K562 (cell line): ENCODE data around the gene RACGAP1. TPM values are rescaled to one million over a fixed set of nuclear protein-coding genes. Genes with fewer than 3 reads are reported as not detected.

ENCODE experiments used
- NBN ChIP-seq: fragments of 450-650 bp; IDR thresholded peaks from 2 replicates; pipeline ENCODE4 v1.6.1; 2016; ENCODE audit warnings: low read depth, mild to moderate bottlenecking
- SIN3A ChIP-seq, 2 experiments: fragments of 150-350 bp in 1 of 2; IDR thresholded peaks; 2 replicates each; pipeline ENCODE4 v1.6.1; 2011 to 2016; ENCODE audit warnings: borderline replicate concordance in 2 of 2, low read depth in 2 of 2, low read length in 2 of 2, mild to moderate bottlenecking in 2 of 2, moderate library complexity in 2 of 2; ENCODE audit not compliant: control insufficient read depth in 1 of 2
- SNIP1 ChIP-seq: fragments of 450-650 bp; IDR thresholded peaks from 2 replicates; pipeline ENCODE4 v1.7.1; 2017; ENCODE audit warnings: low read depth, mild to moderate bottlenecking
- TAF15 ChIP-seq: fragments of 200-400 bp; formaldehyde crosslinking; IDR thresholded peaks from 2 replicates; pipeline ENCODE4 v1.6.1; 2017; ENCODE audit warnings: mild to moderate bottlenecking, low read depth, low read length, moderate library complexity
- ZNF584 ChIP-seq: fragments of 200-800 bp; sonication (Bioruptor generic); IDR thresholded peaks from 2 replicates; pipeline ENCODE4 v1.6.1; 2016; ENCODE audit warnings: low read depth, mild to moderate bottlenecking, missing genetic modification characterization, missing compliant biosample characterization
- polyA plus RNA-seq, 8 experiments: library from polyadenylated mRNA; depleted of rRNA in 4 of 8; stranded (reverse) in 5 of 8; unstranded in 3 of 8; fragments of >200 nt; fragmentation: Nextera tagmentation in 2 of 8; fragmentation: Illumina TruSeq in 1 of 8; extraction: Ambion mirVana in 2 of 8; extraction: Trizol in 1 of 8; gene quantifications; 2 replicates each; pipeline versions ENCODE4 v1.2.1 to v1.2.3, GENCODE V29; 2011 to 2014; ENCODE audit warnings: inconsistent platforms in 1 of 8, missing spikeins in 1 of 8
- total RNA-seq, 7 experiments: library from RNA; depleted of rRNA in 6 of 7; stranded (reverse); fragments of >200 nt in 6 of 7; fragmentation: Illumina TruSeq in 2 of 7; extraction: Trizol in 2 of 7; gene quantifications; 2 replicates each; pipeline versions ENCODE4 v1.2.1 to v1.2.3, GENCODE V29; 2011 to 2021; ENCODE audit warnings: low replicate concordance in 1 of 7
- TF ChIP-seq, protein P1 (sequence below): sonication (generic); formaldehyde crosslinking; IDR thresholded peaks from 2 replicates; pipeline ENCODE4 v1.4.0; 2020; ENCODE audit warnings: mild to moderate bottlenecking, missing genetic modification reagents
- TF ChIP-seq, protein P2 (sequence below): fragments of 450-650 bp; formaldehyde crosslinking; IDR thresholded peaks from 2 replicates; pipeline ENCODE4 v1.4.0; 2020; ENCODE audit warnings: mild to moderate bottlenecking, moderate library complexity
- TF ChIP-seq, protein P3 (sequence below): fragments of 450-650 bp; IDR thresholded peaks from 2 replicates; pipeline ENCODE4 v1.6.1; 2016; ENCODE audit warnings: low read depth
- TF ChIP-seq, protein P4 (sequence below): fragments of 250-450 bp; sonication (Bioruptor Pico); IDR thresholded peaks from 2 replicates; pipeline ENCODE4 v1.4.0; 2020; ENCODE audit warnings: mild to moderate bottlenecking, moderate library complexity
- TF ChIP-seq, protein P5 (sequence below): fragments of 450-650 bp; IDR thresholded peaks from 2 replicates; pipeline ENCODE4 v1.6.1; 2016; ENCODE audit warnings: mild to moderate bottlenecking

The RACGAP1 gene
- total and polyA plus RNA-seq, 9 of the 15 experiments (the other 6 are each of a cell fraction or from before 2014, with no cell fraction given), result 56.4 to 92.9 (median 71.8) TPM

DNA sequence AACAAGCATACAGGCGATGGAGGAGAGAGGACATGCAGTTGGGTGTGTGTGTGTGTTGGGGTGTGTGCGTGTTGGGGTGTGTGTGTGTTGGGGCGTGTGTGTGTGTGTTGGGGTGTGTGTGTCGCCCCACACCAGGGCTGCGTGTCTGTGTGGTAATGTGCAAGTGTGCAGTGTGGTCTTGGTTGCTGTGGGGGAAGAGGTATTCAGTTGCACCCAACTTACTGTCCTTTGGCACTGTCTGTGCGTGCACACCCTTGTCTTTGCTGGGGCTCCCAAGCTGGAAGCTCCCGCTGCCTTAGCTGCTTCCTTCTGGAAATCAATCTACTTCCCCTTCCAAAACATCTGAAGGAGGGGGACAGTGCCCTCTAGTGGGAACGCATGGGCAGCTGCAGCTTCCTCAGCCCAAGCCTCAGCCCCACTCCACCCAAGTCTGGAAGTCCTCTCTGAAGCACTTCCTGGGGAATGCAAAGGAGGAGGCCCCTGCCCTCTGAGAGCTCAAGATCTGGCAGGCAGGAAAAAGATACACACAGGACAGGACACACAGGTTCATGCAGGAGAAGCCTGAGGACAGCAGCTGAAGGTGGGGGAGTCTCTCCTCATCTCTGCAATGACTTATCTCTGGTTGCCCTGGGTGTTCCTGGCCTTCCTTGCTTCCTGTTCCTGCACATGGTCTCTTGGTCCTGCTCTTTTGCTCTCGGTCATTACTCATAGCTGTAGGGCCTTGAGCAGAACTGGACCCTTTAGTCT is 45.2 kb upstream of the RACGAP1 start (continued):
- TF ChIP-seq, protein P1, sequence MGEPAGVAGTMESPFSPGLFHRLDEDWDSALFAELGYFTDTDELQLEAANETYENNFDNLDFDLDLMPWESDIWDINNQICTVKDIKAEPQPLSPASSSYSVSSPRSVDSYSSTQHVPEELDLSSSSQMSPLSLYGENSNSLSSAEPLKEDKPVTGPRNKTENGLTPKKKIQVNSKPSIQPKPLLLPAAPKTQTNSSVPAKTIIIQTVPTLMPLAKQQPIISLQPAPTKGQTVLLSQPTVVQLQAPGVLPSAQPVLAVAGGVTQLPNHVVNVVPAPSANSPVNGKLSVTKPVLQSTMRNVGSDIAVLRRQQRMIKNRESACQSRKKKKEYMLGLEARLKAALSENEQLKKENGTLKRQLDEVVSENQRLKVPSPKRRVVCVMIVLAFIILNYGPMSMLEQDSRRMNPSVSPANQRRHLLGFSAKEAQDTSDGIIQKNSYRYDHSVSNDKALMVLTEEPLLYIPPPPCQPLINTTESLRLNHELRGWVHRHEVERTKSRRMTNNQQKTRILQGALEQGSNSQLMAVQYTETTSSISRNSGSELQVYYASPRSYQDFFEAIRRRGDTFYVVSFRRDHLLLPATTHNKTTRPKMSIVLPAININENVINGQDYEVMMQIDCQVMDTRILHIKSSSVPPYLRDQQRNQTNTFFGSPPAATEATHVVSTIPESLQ (CRISPR knock-in tag), result no peak
- TF ChIP-seq, protein P2, sequence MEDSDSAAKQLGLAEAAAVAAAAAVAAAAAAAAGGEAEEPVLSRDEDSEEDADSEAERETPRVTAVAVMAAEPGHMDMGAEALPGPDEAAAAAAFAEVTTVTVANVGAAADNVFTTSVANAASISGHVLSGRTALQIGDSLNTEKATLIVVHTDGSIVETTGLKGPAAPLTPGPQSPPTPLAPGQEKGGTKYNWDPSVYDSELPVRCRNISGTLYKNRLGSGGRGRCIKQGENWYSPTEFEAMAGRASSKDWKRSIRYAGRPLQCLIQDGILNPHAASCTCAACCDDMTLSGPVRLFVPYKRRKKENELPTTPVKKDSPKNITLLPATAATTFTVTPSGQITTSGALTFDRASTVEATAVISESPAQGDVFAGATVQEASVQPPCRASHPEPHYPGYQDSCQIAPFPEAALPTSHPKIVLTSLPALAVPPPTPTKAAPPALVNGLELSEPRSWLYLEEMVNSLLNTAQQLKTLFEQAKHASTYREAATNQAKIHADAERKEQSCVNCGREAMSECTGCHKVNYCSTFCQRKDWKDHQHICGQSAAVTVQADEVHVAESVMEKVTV (CRISPR knock-in tag), result peak; percentile 90
- TF ChIP-seq NBN (no peak), TAF15 (no peak), SIN3A (IDR thresholded peaks at IDR 0.05; ENCODE audit: borderline replicate concordance in 2 of 2, control insufficient read depth in 1 of 2, low read depth in 2 of 2, low read length in 2 of 2) (no peak), SNIP1 (no peak), ZNF584 (CRISPR knock-in tag) (no peak)
- TF ChIP-seq, protein P3, sequence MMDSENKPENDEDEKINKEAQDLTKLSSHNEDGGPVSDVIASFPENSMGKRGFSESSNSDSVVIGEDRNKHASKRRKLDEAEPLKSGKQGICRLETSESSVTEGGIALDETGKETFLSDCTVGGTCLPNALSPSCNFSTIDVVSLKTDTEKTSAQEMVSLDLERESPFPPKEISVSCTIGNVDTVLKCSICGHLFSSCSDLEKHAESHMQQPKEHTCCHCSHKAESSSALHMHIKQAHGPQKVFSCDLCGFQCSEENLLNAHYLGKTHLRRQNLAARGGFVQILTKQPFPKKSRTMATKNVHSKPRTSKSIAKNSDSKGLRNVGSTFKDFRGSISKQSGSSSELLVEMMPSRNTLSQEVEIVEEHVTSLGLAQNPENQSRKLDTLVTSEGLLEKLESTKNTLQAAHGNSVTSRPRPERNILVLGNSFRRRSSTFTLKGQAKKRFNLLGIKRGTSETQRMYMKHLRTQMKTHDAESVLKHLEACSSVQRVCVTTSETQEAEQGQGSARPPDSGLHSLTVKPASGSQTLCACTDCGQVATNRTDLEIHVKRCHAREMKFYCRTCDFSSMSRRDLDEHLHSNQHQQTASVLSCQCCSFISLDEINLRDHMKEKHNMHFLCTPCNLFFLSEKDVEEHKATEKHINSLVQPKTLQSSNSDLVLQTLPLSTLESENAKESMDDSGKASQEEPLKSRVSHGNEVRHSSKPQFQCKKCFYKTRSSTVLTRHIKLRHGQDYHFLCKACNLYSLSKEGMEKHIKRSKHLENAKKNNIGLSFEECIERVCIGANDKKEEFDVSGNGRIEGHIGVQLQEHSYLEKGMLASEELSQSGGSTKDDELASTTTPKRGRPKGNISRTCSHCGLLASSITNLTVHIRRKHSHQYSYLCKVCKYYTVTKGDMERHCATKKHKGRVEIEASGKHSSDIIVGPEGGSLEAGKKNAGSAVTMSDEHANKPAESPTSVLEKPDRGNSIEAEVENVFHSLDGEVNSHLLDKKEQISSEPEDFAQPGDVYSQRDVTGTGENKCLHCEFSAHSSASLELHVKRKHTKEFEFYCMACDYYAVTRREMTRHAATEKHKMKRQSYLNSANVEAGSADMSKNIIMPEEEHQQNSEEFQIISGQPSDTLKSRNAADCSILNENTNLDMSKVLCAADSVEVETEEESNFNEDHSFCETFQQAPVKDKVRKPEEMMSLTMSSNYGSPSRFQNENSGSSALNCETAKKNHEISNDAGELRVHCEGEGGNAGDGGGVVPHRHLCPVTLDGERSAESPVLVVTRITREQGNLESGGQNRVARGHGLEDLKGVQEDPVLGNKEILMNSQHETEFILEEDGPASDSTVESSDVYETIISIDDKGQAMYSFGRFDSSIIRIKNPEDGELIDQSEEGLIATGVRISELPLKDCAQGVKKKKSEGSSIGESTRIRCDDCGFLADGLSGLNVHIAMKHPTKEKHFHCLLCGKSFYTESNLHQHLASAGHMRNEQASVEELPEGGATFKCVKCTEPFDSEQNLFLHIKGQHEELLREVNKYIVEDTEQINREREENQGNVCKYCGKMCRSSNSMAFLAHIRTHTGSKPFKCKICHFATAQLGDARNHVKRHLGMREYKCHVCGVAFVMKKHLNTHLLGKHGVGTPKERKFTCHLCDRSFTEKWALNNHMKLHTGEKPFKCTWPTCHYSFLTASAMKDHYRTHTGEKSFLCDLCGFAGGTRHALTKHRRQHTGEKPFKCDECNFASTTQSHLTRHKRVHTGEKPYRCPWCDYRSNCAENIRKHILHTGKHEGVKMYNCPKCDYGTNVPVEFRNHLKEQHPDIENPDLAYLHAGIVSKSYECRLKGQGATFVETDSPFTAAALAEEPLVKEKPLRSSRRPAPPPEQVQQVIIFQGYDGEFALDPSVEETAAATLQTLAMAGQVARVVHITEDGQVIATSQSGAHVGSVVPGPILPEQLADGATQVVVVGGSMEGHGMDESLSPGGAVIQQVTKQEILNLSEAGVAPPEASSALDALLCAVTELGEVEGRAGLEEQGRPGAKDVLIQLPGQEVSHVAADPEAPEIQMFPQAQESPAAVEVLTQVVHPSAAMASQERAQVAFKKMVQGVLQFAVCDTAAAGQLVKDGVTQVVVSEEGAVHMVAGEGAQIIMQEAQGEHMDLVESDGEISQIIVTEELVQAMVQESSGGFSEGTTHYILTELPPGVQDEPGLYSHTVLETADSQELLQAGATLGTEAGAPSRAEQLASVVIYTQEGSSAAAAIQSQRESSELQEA, result no peak
- TF ChIP-seq, protein P4, sequence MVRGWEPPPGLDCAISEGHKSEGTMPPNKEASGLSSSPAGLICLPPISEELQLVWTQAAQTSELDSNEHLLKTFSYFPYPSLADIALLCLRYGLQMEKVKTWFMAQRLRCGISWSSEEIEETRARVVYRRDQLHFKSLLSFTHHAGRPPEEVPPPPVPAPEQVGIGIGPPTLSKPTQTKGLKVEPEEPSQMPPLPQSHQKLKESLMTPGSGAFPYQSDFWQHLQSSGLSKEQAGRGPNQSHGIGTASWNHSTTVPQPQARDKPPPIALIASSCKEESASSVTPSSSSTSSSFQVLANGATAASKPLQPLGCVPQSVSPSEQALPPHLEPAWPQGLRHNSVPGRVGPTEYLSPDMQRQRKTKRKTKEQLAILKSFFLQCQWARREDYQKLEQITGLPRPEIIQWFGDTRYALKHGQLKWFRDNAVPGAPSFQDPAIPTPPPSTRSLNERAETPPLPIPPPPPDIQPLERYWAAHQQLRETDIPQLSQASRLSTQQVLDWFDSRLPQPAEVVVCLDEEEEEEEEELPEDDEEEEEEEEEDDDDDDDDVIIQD (CRISPR knock-in tag), result no peak
- TF ChIP-seq, protein P5, sequence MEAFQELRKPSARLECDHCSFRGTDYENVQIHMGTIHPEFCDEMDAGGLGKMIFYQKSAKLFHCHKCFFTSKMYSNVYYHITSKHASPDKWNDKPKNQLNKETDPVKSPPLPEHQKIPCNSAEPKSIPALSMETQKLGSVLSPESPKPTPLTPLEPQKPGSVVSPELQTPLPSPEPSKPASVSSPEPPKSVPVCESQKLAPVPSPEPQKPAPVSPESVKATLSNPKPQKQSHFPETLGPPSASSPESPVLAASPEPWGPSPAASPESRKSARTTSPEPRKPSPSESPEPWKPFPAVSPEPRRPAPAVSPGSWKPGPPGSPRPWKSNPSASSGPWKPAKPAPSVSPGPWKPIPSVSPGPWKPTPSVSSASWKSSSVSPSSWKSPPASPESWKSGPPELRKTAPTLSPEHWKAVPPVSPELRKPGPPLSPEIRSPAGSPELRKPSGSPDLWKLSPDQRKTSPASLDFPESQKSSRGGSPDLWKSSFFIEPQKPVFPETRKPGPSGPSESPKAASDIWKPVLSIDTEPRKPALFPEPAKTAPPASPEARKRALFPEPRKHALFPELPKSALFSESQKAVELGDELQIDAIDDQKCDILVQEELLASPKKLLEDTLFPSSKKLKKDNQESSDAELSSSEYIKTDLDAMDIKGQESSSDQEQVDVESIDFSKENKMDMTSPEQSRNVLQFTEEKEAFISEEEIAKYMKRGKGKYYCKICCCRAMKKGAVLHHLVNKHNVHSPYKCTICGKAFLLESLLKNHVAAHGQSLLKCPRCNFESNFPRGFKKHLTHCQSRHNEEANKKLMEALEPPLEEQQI, result no peak
